SU-DHL-6 (cell line): ENCODE data around the gene KRT36.

ENCODE experiments used
- H2AFZ ChIP-seq: fragments of 200-600 bp; sonication (generic); 2 replicates; pipeline ENCODE4 v1.6.1; 2014; ENCODE audit warnings: low read depth, mild to moderate bottlenecking, moderate library complexity, mixed read lengths, antibody characterized with exemption, low read length; ENCODE audit not compliant: severe bottlenecking
- H3F3A ChIP-seq: fragments of 200-600 bp; shearing (Covaris generic); 2 replicates; pipeline ENCODE4 v1.6.0; 2016; ENCODE audit warnings: antibody characterized with exemption, mild to moderate bottlenecking; ENCODE audit not compliant: insufficient read depth
- H3K27ac ChIP-seq: fragments of 200-600 bp; sonication (generic); 2 replicates; pipeline ENCODE4 v1.5.1; 2016; ENCODE audit warnings: low read depth, mild to moderate bottlenecking, low read length, moderate library complexity, mixed read lengths
- H3K27me3 ChIP-seq: fragments of 200-600 bp; sonication (generic), shearing (Covaris generic); 2 replicates; pipeline ENCODE4 v1.6.0; 2014; ENCODE audit warnings: mild to moderate bottlenecking, low read length
- H3K36me3 ChIP-seq: fragments of 200-600 bp; sonication (generic); 2 replicates; pipeline ENCODE4 v1.6.1; 2014; ENCODE audit warnings: mild to moderate bottlenecking, low read length, mixed read lengths
- H3K4me2 ChIP-seq: fragments of 300-600, 200-600 bp; shearing (Covaris generic), sonication (generic); 2 replicates; pipeline ENCODE4 v1.6.0; 2014; ENCODE audit warnings: low read length, low read depth, mild to moderate bottlenecking; ENCODE audit not compliant: poor library complexity, severe bottlenecking
- H3K4me3 ChIP-seq: fragments of 200-600 bp; sonication (generic); 2 replicates; pipeline ENCODE4 v1.5.1; 2014; ENCODE audit warnings: antibody characterized with exemption, low read length, mild to moderate bottlenecking, mixed read lengths; ENCODE audit not compliant: insufficient read depth, poor library complexity, severe bottlenecking
- H3K79me2 ChIP-seq: fragments of 200-600 bp; sonication (generic); 2 replicates; pipeline ENCODE4 v1.6.1; 2014; ENCODE audit warnings: mild to moderate bottlenecking, low read length, moderate library complexity; ENCODE audit not compliant: insufficient read depth
- H3K9ac ChIP-seq: fragments of 200-600 bp; sonication (generic); 2 replicates; pipeline ENCODE4 v1.7.0; 2014; ENCODE audit warnings: mild to moderate bottlenecking, low read length
- H3K9me2 ChIP-seq: fragments of 200-600 bp; sonication (generic); replicated peaks from 2 replicates; pipeline ENCODE4 v1.6.1; 2014; ENCODE audit warnings: low read length; ENCODE audit not compliant: insufficient read depth
- H3K9me3 ChIP-seq: fragments of 200-600 bp; sonication (generic); 2 replicates; pipeline ENCODE4 v1.6.1; 2014; ENCODE audit warnings: low read length, mixed read lengths; ENCODE audit not compliant: insufficient read depth
- H4K20me1 ChIP-seq: fragments of 200-600 bp; sonication (generic); 2 replicates; pipeline ENCODE4 v1.6.1; 2014; ENCODE audit warnings: low read depth, mild to moderate bottlenecking, antibody characterized with exemption, low read length, moderate library complexity, mixed read lengths
- EZH2phosphoT487 ChIP-seq: fragments of 200-600 bp; sonication (generic), shearing (Covaris generic); conservative IDR thresholded peaks from 2 replicates; pipeline ENCODE4 v1.6.1; 2018; ENCODE audit warnings: mild to moderate bottlenecking, antibody characterized with exemption, low read length, moderate library complexity, mixed read lengths
- TF ChIP-seq, protein P1 (sequence below): fragments of 200-600 bp; sonication (generic); IDR thresholded peaks from one replicate; pipeline ENCODE4 v1.5.1; 2017; ENCODE audit warnings: antibody characterized with exemption, mild to moderate bottlenecking, low read length, moderate library complexity; ENCODE audit not compliant: insufficient read depth, poor library complexity, severe bottlenecking

The KRT36 gene

DNA sequence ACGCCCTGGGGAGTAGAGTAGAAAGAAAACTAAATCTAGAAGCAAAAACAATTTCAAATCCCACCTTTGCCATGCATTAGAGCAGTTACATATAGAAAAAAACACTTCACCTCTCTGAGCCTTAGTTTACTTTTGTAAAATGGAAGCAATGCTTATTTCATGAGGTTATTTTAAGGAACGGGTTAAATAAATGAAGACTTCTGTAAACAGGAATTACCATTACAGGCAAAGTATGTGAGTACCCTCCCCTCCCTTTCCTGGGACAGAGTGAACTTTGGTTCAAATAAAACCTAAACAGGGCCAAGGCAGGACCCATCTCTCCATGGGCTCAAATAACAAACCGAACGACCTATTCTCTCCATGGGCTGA lies 33.5 kb upstream of the KRT36 start:
- Histone ChIP-seq H3K27ac (no peak overlapping the region), H4K20me1 (no peaks in the 10 kb centered on the region), H3K4me2 (no peak overlapping the region)

GRCh38 chr17:41522301-41523224 lies 32.9 kb upstream of the KRT36 start:
- Histone ChIP-seq H3K9me2 (no peaks in the 10 kb centered on the region), H3F3A (no peaks in the 10 kb centered on the region), H3K27me3 (no peaks in the 10 kb centered on the region), H3K4me2 (no peak overlapping the region), H3K27ac (no peak overlapping the region), H3K36me3 (no peaks in the 10 kb centered on the region), H3K9ac (no peak overlapping the region), H4K20me1 (no peaks in the 10 kb centered on the region), H3K79me2 (no peaks in the 10 kb centered on the region), H2AFZ (no peak overlapping the region), H3K4me3 (no peak overlapping the region), H3K9me3 (no peaks in the 10 kb centered on the region)
- no peak for TF ChIP-seq EZH2phosphoT487
- TF ChIP-seq, protein P1, sequence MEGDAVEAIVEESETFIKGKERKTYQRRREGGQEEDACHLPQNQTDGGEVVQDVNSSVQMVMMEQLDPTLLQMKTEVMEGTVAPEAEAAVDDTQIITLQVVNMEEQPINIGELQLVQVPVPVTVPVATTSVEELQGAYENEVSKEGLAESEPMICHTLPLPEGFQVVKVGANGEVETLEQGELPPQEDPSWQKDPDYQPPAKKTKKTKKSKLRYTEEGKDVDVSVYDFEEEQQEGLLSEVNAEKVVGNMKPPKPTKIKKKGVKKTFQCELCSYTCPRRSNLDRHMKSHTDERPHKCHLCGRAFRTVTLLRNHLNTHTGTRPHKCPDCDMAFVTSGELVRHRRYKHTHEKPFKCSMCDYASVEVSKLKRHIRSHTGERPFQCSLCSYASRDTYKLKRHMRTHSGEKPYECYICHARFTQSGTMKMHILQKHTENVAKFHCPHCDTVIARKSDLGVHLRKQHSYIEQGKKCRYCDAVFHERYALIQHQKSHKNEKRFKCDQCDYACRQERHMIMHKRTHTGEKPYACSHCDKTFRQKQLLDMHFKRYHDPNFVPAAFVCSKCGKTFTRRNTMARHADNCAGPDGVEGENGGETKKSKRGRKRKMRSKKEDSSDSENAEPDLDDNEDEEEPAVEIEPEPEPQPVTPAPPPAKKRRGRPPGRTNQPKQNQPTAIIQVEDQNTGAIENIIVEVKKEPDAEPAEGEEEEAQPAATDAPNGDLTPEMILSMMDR: no peak

More for the DNA sequence above, 33.5 kb upstream of the KRT36 start:
- Histone ChIP-seq H2AFZ (no peak overlapping the region), H3K79me2 (no peaks in the 10 kb centered on the region), H3K9me3 (no peaks in the 10 kb centered on the region), H3K27me3 (no peaks in the 10 kb centered on the region), H3K36me3 (no peaks in the 10 kb centered on the region), H3F3A (no peaks in the 10 kb centered on the region), H3K4me3 (no peak overlapping the region), H3K9ac (no peak overlapping the region), H3K9me2 (no peaks in the 10 kb centered on the region)
- TF ChIP-seq, protein P1: no peak
- no peak for TF ChIP-seq EZH2phosphoT487

- Histone ChIP-seq H3K9me2 (no peaks in the 10 kb centered on the region), H3K27ac (no peak overlapping the region), H3K79me2 (no peaks in the 10 kb centered on the region), H3K36me3 (no peaks in the 10 kb centered on the region), H3K9ac (no peak overlapping the region), H3K4me2 (no peak overlapping the region), H4K20me1 (no peaks in the 10 kb centered on the region), H3K4me3 (no peak overlapping the region), H3K27me3 (no peaks in the 10 kb centered on the region), H3F3A (no peaks in the 10 kb centered on the region), H2AFZ (no peak overlapping the region), H3K9me3 (no peaks in the 10 kb centered on the region)
- TF ChIP-seq, protein P1: no peak
- no peak for TF ChIP-seq EZH2phosphoT487
Observed at GRCh38 chr17:41521574-41522261, 32.0 kb upstream of the KRT36 start.
